LNCaP clone FGC (cell line): ENCODE data around the gene TTYH1.

Source experiments
- DNase-seq: peaks from one replicate; pipeline ENCODE4 v3.0.0-alpha.2; 2011; ENCODE audit warnings: low read depth
- H3K4me3 ChIP-seq: 2 replicates; pipeline ENCODE4 v1.5.1; 2011; ENCODE audit warnings: mild to moderate bottlenecking, low read depth, low read length, control low read depth
- TF ChIP-seq, protein P1 (sequence below): IDR thresholded peaks from 2 replicates; pipeline ENCODE4 v1.5.1; 2012; ENCODE audit warnings: mild to moderate bottlenecking; ENCODE audit not compliant: control insufficient read depth, insufficient read depth; ENCODE audit errors: extremely low read depth

TTYH1 gene

DNA sequence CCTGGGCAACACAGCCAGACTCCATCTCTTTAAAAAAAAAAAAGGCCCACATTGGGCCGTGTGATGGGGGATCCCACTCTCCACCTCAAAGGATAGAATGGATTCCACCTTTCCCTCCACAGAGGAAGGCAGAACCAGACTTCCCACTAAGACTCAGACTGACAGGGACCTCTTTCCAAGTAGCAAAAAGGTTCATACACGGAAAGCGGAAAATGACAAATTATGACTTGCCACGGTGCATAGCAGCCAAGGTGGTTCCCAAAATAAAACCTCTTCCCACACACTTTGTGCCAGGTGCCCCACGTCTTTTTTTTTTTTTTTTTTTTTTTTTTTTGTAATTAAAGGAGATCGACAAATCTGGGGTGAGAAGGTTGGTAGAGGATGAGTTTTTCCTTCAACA lies 14.4 kb upstream of the TTYH1 start:
- no peak overlapping the region for H3K4me3 ChIP-seq
- TF ChIP-seq, protein P1, sequence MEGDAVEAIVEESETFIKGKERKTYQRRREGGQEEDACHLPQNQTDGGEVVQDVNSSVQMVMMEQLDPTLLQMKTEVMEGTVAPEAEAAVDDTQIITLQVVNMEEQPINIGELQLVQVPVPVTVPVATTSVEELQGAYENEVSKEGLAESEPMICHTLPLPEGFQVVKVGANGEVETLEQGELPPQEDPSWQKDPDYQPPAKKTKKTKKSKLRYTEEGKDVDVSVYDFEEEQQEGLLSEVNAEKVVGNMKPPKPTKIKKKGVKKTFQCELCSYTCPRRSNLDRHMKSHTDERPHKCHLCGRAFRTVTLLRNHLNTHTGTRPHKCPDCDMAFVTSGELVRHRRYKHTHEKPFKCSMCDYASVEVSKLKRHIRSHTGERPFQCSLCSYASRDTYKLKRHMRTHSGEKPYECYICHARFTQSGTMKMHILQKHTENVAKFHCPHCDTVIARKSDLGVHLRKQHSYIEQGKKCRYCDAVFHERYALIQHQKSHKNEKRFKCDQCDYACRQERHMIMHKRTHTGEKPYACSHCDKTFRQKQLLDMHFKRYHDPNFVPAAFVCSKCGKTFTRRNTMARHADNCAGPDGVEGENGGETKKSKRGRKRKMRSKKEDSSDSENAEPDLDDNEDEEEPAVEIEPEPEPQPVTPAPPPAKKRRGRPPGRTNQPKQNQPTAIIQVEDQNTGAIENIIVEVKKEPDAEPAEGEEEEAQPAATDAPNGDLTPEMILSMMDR, result no peak
- DNase-seq, result no peak

DNA sequence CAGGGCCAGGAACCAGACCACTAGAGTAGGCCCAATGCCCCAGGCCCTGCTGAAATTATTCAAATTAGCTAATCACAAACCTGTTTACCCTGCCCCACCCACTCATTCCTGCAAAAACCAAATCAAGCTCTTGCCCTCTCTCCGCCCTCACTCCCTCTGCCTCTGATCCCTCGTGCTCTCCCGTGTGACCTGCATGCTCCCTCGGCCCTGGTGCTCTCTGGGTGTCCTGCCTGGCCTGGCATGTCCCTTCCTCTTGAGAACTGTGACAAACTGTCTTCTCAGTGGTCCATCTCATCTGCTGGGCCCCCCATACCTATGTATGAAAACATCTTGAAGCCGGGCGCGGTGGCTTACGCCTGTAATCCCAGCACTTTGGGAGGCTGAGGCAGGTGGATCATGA lies 12.2 kb upstream of the TTYH1 start:
- H3K4me3 ChIP-seq, result no peak overlapping the region
- TF ChIP-seq, protein P1, result no peak
- no peak for DNase-seq

GRCh38 chr19:54405628-54406027 lies 9.6 kb upstream of the TTYH1 start:
- H3K4me3 ChIP-seq, result no peak overlapping the region
- DNase-seq, result no peak
- TF ChIP-seq, protein P1, result no peak

DNA sequence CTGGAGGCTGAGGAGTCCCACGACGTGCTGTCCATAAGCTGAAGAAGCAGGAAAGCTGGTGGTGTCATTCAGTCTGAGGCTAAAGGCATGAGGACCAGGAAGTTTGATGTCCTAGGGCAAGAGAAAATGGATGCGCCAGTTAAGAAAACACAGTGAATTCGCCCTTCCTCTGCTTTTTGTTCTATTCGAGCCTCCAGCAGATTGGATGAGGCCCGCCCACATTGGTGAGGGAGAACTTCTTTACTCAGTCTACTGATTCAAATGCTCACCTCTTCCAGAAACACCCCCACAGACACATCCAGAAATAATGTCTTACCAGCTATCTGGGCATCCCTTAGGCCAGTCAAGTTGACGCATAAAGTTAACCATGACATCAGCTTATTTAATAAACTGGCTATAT lies 7.5 kb upstream of the TTYH1 start:
- DNase-seq, result no peak
- no peak overlapping the region for H3K4me3 ChIP-seq
- TF ChIP-seq, protein P1, result no peak

DNA sequence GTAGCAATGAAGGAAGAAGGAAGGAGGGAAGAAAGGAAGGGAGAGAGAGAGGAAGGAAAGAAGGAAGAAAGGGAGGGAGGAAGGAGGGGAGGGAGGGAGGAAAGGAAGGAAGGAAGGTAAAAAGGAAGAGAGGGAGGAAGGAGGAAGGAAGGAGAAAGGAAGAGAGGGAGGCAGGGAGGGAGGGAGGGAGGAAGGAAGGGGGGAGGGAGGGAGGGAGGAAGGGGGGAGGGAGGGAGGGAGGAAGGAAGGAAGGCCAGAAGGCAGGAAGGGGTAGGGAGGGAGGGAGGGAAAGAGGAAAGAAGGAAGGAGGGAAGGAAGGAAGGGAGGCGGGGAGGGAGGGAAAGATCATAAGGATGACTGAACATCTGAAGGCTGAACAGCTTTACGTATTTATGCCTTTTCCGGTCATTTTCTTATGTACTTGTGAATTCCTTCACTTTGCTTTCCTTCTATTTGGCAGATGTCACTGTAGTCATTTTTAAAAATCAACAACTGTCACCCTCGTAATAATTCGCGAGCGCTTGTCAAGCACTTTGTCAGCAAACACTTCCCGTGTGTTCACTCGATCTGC lies 6.7 kb upstream of the TTYH1 start:
- DNase-seq, result no peak
- TF ChIP-seq, protein P1, result no peak
- H3K4me3 ChIP-seq, result no peak overlapping the region

DNA sequence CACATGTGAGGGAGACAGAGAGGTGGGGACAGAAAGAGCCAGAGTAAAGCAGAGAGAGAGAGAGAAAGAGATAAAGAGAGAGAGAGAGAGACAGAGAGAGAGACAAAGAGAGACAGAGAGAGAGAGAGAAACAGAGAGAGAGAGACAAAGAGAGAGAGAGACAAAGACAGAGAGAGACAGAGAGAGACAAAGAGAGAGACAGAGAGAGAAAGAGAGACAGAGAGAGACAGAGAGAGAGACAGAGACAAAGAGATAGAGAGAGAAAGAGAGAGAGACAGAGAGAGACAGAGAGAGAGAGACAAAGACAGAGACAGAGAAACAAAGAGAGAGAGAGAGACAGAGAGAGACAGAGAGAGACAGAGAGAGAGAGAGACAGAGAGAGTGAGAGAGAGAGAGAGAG lies 4.2 kb upstream of the TTYH1 start:
- TF ChIP-seq, protein P1, result no peak
- DNase-seq, result no peak
- H3K4me3 ChIP-seq, result no peak overlapping the region

DNA sequence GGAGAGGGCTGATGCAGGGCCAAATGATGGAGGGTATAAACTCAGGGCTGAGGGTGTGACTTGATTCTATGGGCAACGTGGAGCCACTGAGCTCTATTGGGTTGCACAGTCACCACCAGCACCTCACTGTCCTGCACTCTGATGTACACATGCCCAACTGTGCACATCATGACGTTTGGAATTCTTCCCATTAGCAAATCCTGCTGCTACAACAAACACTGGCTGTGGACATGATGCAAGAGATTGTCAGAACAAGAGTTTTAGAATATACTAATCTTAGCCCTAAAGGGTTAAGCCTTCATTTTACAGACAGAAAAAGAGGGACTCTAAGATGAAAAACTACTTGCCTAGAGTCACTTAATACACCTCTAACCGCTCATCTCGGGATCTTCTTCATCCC lies 2.4 kb upstream of the TTYH1 start:
- no peak for DNase-seq
- TF ChIP-seq, protein P1, result no peak
- H3K4me3 ChIP-seq, result no peak overlapping the region
